ENCODE measurements around the gene DLG1. TPM values are rescaled to one million over a fixed set of nuclear protein-coding genes. Genes with fewer than 3 reads are reported as not detected.
"Not testable (repeated sequence)": the region's sequence is repeated elsewhere in the genome, so short reads cannot be mapped to it uniquely, and the experiment has no call there.

Gene DLG1
- total RNA-seq, 1 donor, result 48.0 TPM

- no peaks in the 10 kb centered on the region for H3K9me3 ChIP-seq (ENCODE audit: low read depth, low read length)
- H3K4me3 ChIP-seq (ENCODE audit: low read length), result no peak overlapping the region
- peaks cover 37% of the 10 kb centered on the region for H3K4me1 ChIP-seq (ENCODE audit: insufficient read depth, low read length)
- no peaks in the 10 kb centered on the region for H3K27me3 ChIP-seq (ENCODE audit: insufficient read depth, low read length)
These were observed 93.1 kb downstream of the DLG1 start for GRCh38 chr3:197205265-197205664.

GRCh38 chr3:197204736-197205135 is 93.7 kb downstream of the DLG1 start:
- Histone ChIP-seq H3K4me1 (ENCODE audit: insufficient read depth, low read length) (peaks cover 38% of the 10 kb centered on the region), H3K9me3 (ENCODE audit: low read depth, low read length) (no peaks in the 10 kb centered on the region), H3K27me3 (ENCODE audit: insufficient read depth, low read length) (no peaks in the 10 kb centered on the region), H3K4me3 (ENCODE audit: low read length) (no peak overlapping the region)

DNA sequence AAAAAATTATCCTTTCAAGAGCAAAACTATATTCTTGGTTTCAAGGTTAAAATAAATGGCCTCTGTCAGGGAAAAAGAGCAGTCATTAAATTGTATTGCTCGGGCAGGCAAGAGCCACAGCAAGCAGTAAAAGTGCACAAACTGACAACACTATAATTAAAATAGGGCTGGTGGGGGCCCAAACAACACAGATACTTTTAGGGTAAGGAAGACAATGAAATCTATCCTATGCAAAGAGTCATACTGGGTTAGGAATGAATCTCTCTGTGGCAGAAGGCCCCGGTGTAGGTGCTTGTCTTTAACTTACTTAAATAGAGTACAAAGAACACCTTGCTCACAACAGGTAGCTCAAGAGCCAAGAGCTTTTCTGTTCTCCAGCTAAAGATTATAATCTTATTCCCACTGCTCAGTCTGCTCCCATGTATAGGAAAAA is 94.7 kb downstream of the DLG1 start:
- H3K27me3 ChIP-seq (ENCODE audit: insufficient read depth, low read length), result no peaks in the 10 kb centered on the region
- no peak overlapping the region for H3K4me3 ChIP-seq (ENCODE audit: low read length)
- H3K4me1 ChIP-seq (ENCODE audit: insufficient read depth, low read length), result peaks cover 38% of the 10 kb centered on the region
- H3K9me3 ChIP-seq (ENCODE audit: low read depth, low read length), result no peaks in the 10 kb centered on the region

DNA sequence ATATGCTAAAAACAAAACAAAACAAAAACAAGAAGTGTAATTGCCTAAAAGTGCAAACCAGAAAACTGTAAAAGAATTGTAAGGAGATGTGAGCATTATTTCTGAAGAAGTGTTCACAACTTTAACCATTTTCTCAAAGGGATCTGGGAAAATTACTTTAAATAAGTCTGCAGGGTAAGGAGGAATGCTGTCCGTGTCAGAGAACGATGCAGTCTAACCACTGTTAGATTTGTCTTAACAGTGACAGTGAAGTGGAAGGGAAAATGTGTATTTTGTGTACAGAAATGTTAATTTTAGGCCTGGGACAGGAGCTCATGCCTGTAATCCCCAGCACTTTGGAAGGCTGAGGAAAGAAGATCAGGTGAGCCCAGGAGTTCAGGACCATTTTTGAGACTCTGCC is 95.7 kb downstream of the DLG1 start:
- H3K9me3 ChIP-seq (ENCODE audit: low read depth, low read length), result no peaks in the 10 kb centered on the region
- H3K4me3 ChIP-seq (ENCODE audit: low read length), result no peak overlapping the region
- H3K27me3 ChIP-seq (ENCODE audit: insufficient read depth, low read length), result no peaks in the 10 kb centered on the region
- peaks cover 38% of the 10 kb centered on the region for H3K4me1 ChIP-seq (ENCODE audit: insufficient read depth, low read length)

DNA sequence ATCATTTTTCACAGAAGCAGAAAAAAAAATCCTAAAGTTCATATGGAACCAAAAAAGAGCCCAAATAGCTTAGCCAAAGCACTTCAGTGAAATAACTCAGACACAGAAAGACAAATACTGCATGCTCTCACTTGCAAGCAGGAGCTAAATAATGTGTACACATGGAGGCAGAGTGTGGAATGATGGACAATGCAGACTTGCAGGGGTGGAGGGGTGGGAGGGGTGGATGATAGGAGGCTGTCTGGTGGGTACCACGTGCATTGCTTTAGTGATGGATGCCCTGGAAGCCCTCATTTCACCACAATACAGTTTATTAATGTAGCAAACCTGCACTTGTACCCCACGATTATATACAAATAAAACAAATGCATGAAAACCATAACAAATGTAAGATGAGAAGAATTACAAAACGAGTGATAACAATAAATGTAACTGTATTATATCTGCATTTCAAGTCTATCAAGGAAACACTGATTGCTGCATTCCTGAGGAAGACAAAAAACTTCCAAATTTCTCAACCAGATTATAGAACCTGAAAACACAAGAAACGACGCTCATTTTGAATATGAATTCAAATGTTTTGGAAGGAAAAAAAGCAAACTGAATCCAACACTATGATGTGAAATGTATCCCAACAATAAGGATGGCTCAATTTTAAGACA is 96.5 kb downstream of the DLG1 start:
- Histone ChIP-seq H3K4me3 (ENCODE audit: low read length) (no peak overlapping the region), H3K27me3 (ENCODE audit: insufficient read depth, low read length) (no peaks in the 10 kb centered on the region), H3K4me1 (ENCODE audit: insufficient read depth, low read length) (peaks cover 38% of the 10 kb centered on the region), H3K9me3 (ENCODE audit: low read depth, low read length) (no peaks in the 10 kb centered on the region)

GRCh38 chr3:197200856-197201255 is 97.6 kb downstream of the DLG1 start:
- H3K4me1 ChIP-seq (ENCODE audit: insufficient read depth, low read length), result peaks cover 33% of the 10 kb centered on the region
- not testable (repeated sequence) for H3K27me3 ChIP-seq (ENCODE audit: insufficient read depth, low read length); H3K4me3 ChIP-seq (ENCODE audit: low read length); H3K9me3 ChIP-seq (ENCODE audit: low read depth, low read length)

DNA sequence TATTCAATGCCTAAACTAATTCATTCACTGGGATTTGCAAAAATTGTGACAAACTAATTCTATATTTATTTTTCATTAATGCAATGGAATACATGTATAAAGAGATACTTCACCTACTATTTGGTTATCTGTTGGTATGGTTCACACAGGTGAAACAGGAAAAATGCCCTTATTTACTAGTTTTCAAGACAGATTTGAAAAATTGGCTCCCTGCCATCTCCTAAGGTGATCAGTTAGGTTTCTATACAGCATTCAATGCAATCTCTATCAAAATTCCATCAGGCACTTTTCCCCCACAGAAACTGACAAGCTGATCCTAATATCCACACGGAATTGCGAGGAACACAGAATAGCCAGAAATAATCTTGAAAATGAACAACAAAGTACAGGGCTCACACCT is 101.1 kb downstream of the DLG1 start:
- Histone ChIP-seq H3K4me1 (ENCODE audit: insufficient read depth, low read length) (peaks cover 7% of the 10 kb centered on the region), H3K4me3 (ENCODE audit: low read length) (no peak overlapping the region), H3K27me3 (ENCODE audit: insufficient read depth, low read length) (no peaks in the 10 kb centered on the region), H3K9me3 (ENCODE audit: low read depth, low read length) (no peaks in the 10 kb centered on the region)

DNA sequence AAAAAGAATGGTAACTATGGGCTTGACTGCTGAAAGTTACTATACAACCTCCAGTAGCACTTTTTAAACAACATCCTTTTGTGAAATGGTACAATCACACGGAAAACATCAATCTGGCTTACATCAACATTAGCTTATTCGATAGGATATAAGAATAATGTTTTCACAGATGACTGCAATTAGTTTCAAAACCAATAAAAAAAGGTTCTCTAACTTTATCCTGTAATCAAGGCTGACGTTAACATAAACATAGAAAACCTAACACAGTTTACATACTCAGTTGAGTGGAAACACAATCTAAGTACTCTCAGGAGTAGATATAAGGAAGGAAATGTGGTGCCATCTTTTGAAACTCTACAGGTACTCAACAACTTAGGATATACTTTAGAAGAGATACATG is 102.2 kb downstream of the DLG1 start:
- Histone ChIP-seq H3K27me3 (ENCODE audit: insufficient read depth, low read length) (no peaks in the 10 kb centered on the region), H3K4me3 (ENCODE audit: low read length) (no peak overlapping the region), H3K4me1 (ENCODE audit: insufficient read depth, low read length) (peaks cover 7% of the 10 kb centered on the region), H3K9me3 (ENCODE audit: low read depth, low read length) (no peaks in the 10 kb centered on the region)

GRCh38 chr3:197195326-197195725 is 103.1 kb downstream of the DLG1 start:
- Histone ChIP-seq H3K27me3 (ENCODE audit: insufficient read depth, low read length) (no peaks in the 10 kb centered on the region), H3K4me3 (ENCODE audit: low read length) (no peak overlapping the region), H3K4me1 (ENCODE audit: insufficient read depth, low read length) (peaks cover 1% of the 10 kb centered on the region), H3K9me3 (ENCODE audit: low read depth, low read length) (no peaks in the 10 kb centered on the region)

DNA sequence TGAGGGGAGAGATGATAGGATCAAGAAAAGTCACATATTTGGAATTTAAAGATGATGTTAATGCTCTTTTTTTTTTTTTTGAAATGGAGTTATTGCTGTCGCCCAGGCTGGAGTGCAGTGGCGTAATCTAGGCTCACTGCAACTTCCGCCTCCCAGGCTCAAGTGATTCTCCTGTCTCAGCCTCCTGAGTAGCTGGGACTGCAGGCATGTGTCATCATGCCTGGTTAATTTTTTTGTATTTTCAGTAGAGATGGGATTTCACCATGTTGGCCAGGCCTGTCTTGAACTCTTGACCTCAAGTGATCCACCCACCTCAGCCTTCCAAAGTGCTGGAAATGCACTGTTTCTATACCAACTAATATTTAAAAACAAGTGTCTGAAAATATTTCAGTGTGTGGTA is 104.7 kb downstream of the DLG1 start:
- H3K4me1 ChIP-seq (ENCODE audit: insufficient read depth, low read length); H3K9me3 ChIP-seq (ENCODE audit: low read depth, low read length); H3K27me3 ChIP-seq (ENCODE audit: insufficient read depth, low read length); H3K4me3 ChIP-seq (ENCODE audit: low read length): not testable (repeated sequence)

- no peaks in the 10 kb centered on the region for H3K9me3 ChIP-seq (ENCODE audit: low read depth, low read length)
- H3K4me3 ChIP-seq (ENCODE audit: low read length), result no peak overlapping the region
- H3K4me1 ChIP-seq (ENCODE audit: insufficient read depth, low read length), result no peaks in the 10 kb centered on the region
- H3K27me3 ChIP-seq (ENCODE audit: insufficient read depth, low read length), result no peaks in the 10 kb centered on the region
These were observed 106.5 kb downstream of the DLG1 start for GRCh38 chr3:197191897-197192296.

- Histone ChIP-seq H3K4me1 (ENCODE audit: insufficient read depth, low read length) (no peaks in the 10 kb centered on the region), H3K4me3 (ENCODE audit: low read length) (no peak overlapping the region), H3K27me3 (ENCODE audit: insufficient read depth, low read length) (no peaks in the 10 kb centered on the region), H3K9me3 (ENCODE audit: low read depth, low read length) (no peaks in the 10 kb centered on the region)
These were observed 108.8 kb downstream of the DLG1 start for GRCh38 chr3:197189623-197190022.

DNA sequence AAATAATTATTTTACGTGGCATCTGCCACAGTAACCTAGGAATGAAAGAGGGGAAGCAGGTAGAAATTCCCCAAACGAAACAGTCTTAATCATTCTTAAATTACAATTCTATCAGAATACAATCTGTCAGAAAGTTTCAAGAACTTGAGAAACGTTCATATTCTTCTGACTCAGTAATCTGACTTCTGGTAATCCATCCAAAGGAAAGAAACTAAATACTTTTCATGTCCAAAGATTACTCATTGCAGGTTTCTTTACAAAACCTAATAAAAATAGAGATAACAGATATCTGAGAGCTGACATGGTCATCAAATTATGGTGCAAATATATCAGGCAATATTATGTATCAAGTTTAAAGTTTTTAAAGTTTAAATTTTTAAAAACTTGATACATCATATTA is 109.4 kb downstream of the DLG1 start:
- no peaks in the 10 kb centered on the region for H3K4me1 ChIP-seq (ENCODE audit: insufficient read depth, low read length)
- no peaks in the 10 kb centered on the region for H3K27me3 ChIP-seq (ENCODE audit: insufficient read depth, low read length)
- no peak overlapping the region for H3K4me3 ChIP-seq (ENCODE audit: low read length)
- no peaks in the 10 kb centered on the region for H3K9me3 ChIP-seq (ENCODE audit: low read depth, low read length)

GRCh38 chr3:197186887-197187588 is 111.4 kb downstream of the DLG1 start:
- Histone ChIP-seq H3K27me3 (ENCODE audit: insufficient read depth, low read length) (no peaks in the 10 kb centered on the region), H3K4me3 (ENCODE audit: low read length) (no peak overlapping the region), H3K4me1 (ENCODE audit: insufficient read depth, low read length) (peaks cover 5% of the 10 kb centered on the region), H3K9me3 (ENCODE audit: low read depth, low read length) (no peaks in the 10 kb centered on the region)

DNA sequence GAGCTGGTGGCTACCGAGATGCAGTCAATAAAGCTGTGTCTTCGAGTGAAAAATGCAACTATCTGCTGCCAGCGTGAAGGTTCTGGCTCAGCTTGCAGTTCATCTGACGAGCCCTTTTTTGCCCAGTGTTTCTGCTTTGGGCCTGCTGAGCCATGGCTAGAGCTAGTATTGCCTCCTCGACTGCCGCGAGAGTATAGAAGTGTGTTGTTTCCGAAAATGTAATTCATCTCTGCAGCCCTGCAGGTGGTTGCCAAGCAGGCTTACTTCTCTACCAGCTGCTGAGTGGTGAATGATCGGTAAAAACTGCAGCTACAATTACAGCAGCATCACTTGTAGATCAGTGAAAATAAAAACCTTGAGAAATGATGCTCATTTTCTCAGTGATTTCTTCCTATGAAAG is 114.8 kb downstream of the DLG1 start:
- Histone ChIP-seq H3K27me3 (ENCODE audit: insufficient read depth, low read length) (no peaks in the 10 kb centered on the region), H3K9me3 (ENCODE audit: low read depth, low read length) (no peaks in the 10 kb centered on the region)

GRCh38 chr3:197181741-197182140 is 116.7 kb downstream of the DLG1 start:
- Histone ChIP-seq H3K4me3 (ENCODE audit: low read length) (no peak overlapping the region), H3K9me3 (ENCODE audit: low read depth, low read length) (no peaks in the 10 kb centered on the region), H3K27me3 (ENCODE audit: insufficient read depth, low read length) (no peaks in the 10 kb centered on the region), H3K4me1 (ENCODE audit: insufficient read depth, low read length) (peaks cover 8% of the 10 kb centered on the region)

More for the DNA sequence above, 114.8 kb downstream of the DLG1 start:
- H3K4me3 ChIP-seq (ENCODE audit: low read length), result no peak overlapping the region
- peaks cover 8% of the 10 kb centered on the region for H3K4me1 ChIP-seq (ENCODE audit: insufficient read depth, low read length)

Data from mononuclear cell (primary cell).